H1 (cell line): ENCODE data around the gene BSND. TPM values are rescaled to one million over a fixed set of nuclear protein-coding genes. Genes with fewer than 3 reads are reported as not detected.

Experiments used
- CTCF ChIA-PET: fragments of 300-600 bp; sonication (Branson Sonifier 250); formaldehyde crosslinking; loops from one replicate; lab custom pipeline; 2021; ENCODE audit not compliant: partially characterized antibody; lab: Charles Lee
- POLR2A ChIA-PET: fragments of 300-600 bp; sonication (Branson Sonifier 250); formaldehyde crosslinking; loops from one replicate; lab custom pipeline; 2021; ENCODE audit warnings: inconsistent platforms; ENCODE audit not compliant: partially characterized antibody; lab: Charles Lee
- DNase-seq, 2 experiments: peaks; one replicate each; pipeline versions ENCODE4 v3.0.0 to v3.0.0-alpha.2; 2010 to 2022; ENCODE audit warnings: low spot score in 2 of 2, low read depth in 1 of 2, mixed read lengths in 1 of 2
- FAIRE-seq: peaks from 2 replicates; lab custom pipeline; 2011; peaks lifted over from hg19 to GRCh38; lab: Jason Lieb, UNC
- H2AFZ ChIP-seq: 2 replicates; pipeline ENCODE4 v1.8.1; 2012; ENCODE audit warnings: low read length, inconsistent platforms
- H2AK5ac ChIP-seq: 2 replicates; pipeline ENCODE4 v1.6.1; 2013; ENCODE audit warnings: low read depth, low read length
- H2BK120ac ChIP-seq: replicated peaks from 2 replicates; pipeline ENCODE3; 2013; ENCODE audit warnings: low read depth, low read length, inconsistent platforms
- H2BK12ac ChIP-seq: 2 replicates; pipeline ENCODE4 v1.6.1; 2013; ENCODE audit warnings: low read depth, low read length
- H2BK15ac ChIP-seq: 2 replicates; pipeline ENCODE4 v1.6.1; 2013; ENCODE audit warnings: low read length
- H2BK20ac ChIP-seq: 2 replicates; pipeline ENCODE4 v1.6.1; 2013; ENCODE audit warnings: low read length
- H2BK5ac ChIP-seq: 2 replicates; pipeline ENCODE4 v1.6.1; 2013; ENCODE audit warnings: low read depth, low read length
- H3K14ac ChIP-seq: 2 replicates; pipeline ENCODE4 v1.6.1; 2013; ENCODE audit warnings: inconsistent platforms; ENCODE audit not compliant: insufficient read length
- H3K18ac ChIP-seq: 2 replicates; pipeline ENCODE4 v1.6.1; 2013; ENCODE audit warnings: low read length; ENCODE audit errors: extremely low read depth
- H3K23ac ChIP-seq: 2 replicates; pipeline ENCODE4 v1.6.1; 2013; ENCODE audit warnings: inconsistent platforms; ENCODE audit not compliant: insufficient read length
- H3K23me2 ChIP-seq: 2 replicates; pipeline ENCODE4 v1.6.1; 2013; ENCODE audit warnings: low read depth, low read length
- H3K27ac ChIP-seq: 2 replicates; pipeline ENCODE4 v1.6.1; 2011; ENCODE audit warnings: low read depth, low read length, inconsistent platforms
- H3K27me3 ChIP-seq, 4 experiments: replicated peaks in 1 of 4; 1 replicate in 1 of 4; 2 replicates in 3 of 4; pipeline versions ENCODE4 v1.6.1 to v1.8.1; 2011 to 2013; ENCODE audit warnings: low read length in 3 of 4, mild to moderate bottlenecking in 3 of 4, inconsistent platforms in 2 of 4, mixed read lengths in 2 of 4, moderate library complexity in 1 of 4; ENCODE audit not compliant: control insufficient read depth in 3 of 4, insufficient read depth in 3 of 4; ENCODE audit errors: extremely low read depth in 1 of 4
- H3K36me3 ChIP-seq, 4 experiments: 2 replicates each; pipeline versions ENCODE4 v1.6.1 to v1.8.1; 2011 to 2013; ENCODE audit warnings: mild to moderate bottlenecking in 4 of 4, low read length in 3 of 4, moderate library complexity in 2 of 4, control low read depth in 1 of 4, inconsistent platforms in 1 of 4; ENCODE audit not compliant: insufficient read depth in 4 of 4, control insufficient read depth in 2 of 4
- H3K4ac ChIP-seq: replicated peaks from 2 replicates; pipeline ENCODE3; 2013; ENCODE audit warnings: low read length, low read depth, mixed read lengths, inconsistent platforms; ENCODE audit not compliant: insufficient read length
- H3K4me1 ChIP-seq, 4 experiments: replicated peaks in 1 of 4; 1 replicate in 1 of 4; 2 replicates in 3 of 4; pipeline versions ENCODE4 v1.6.1 to v1.8.1; 2011 to 2013; ENCODE audit warnings: low read length in 3 of 4, inconsistent platforms in 2 of 4, mixed read lengths in 1 of 4; ENCODE audit not compliant: insufficient read depth in 4 of 4, control insufficient read depth in 3 of 4
- H3K4me2 ChIP-seq, 2 experiments: 2 replicates each; pipeline versions ENCODE4 v1.6.1 to v1.8.1; 2011 to 2013; ENCODE audit warnings: low read depth in 2 of 2, low read length in 2 of 2, control low read depth in 1 of 2, inconsistent platforms in 1 of 2, mild to moderate bottlenecking in 1 of 2; ENCODE audit not compliant: insufficient read depth in 1 of 2
- H3K4me3 ChIP-seq, 4 experiments: fragments of 200-600, 300-600 bp in 1 of 4; sonication (generic), shearing (Covaris generic), sonication (Bioruptor Twin) in 1 of 4; 2 replicates each; pipeline versions ENCODE4 v1.5.1 to v1.8.1; 2011 to 2016; ENCODE audit warnings: low read length in 4 of 4, low read depth in 3 of 4, control low read depth in 2 of 4, inconsistent platforms in 2 of 4, mild to moderate bottlenecking in 2 of 4, mixed read lengths in 1 of 4, moderate library complexity in 1 of 4; ENCODE audit not compliant: insufficient read depth in 2 of 4; ENCODE audit errors: extremely low read depth in 1 of 4
- H3K56ac ChIP-seq: replicated peaks from 2 replicates; pipeline ENCODE3; 2013; ENCODE audit warnings: low read depth, mild to moderate bottlenecking, mixed read lengths, low read length, inconsistent platforms; ENCODE audit not compliant: insufficient read length
- H3K79me1 ChIP-seq: 2 replicates; pipeline ENCODE4 v1.6.1; 2013; ENCODE audit warnings: low read depth, low read length, control low read depth
- H3K79me2 ChIP-seq, 2 experiments: 2 replicates each; pipeline versions ENCODE4 v1.6.1 to v1.8.1; 2012 to 2013; ENCODE audit warnings: low read length in 2 of 2, mild to moderate bottlenecking in 2 of 2, inconsistent platforms in 1 of 2; ENCODE audit not compliant: insufficient read depth in 2 of 2, control insufficient read depth in 1 of 2
- H3K9ac ChIP-seq, 4 experiments: replicated peaks in 1 of 4; 1 replicate in 1 of 4; 2 replicates in 3 of 4; pipeline versions ENCODE4 v1.6.1 to v1.8.1; 2011 to 2013; ENCODE audit warnings: low read depth in 3 of 4, low read length in 3 of 4, control low read depth in 2 of 4, mild to moderate bottlenecking in 2 of 4, moderate library complexity in 2 of 4, inconsistent platforms in 1 of 4; ENCODE audit errors: extremely low read depth in 1 of 4
- H3K9me3 ChIP-seq, 2 experiments: 2 replicates each; pipeline versions ENCODE4 v1.6.1 to v1.8.1; 2012 to 2013; ENCODE audit warnings: mild to moderate bottlenecking in 2 of 2, moderate library complexity in 2 of 2, control low read depth in 1 of 2, inconsistent platforms in 1 of 2, low read depth in 1 of 2, low read length in 1 of 2, mixed read lengths in 1 of 2; ENCODE audit not compliant: insufficient read depth in 2 of 2
- H4K20me1 ChIP-seq, 2 experiments: replicated peaks in 1 of 2; 2 replicates each; pipeline versions ENCODE3 to v1.8.1; 2011 to 2013; ENCODE audit warnings: inconsistent platforms in 2 of 2, low read length in 2 of 2, mild to moderate bottlenecking in 1 of 2; ENCODE audit not compliant: insufficient read depth in 2 of 2, control insufficient read depth in 1 of 2
- H4K5ac ChIP-seq: 2 replicates; pipeline ENCODE4 v1.6.1; 2013; ENCODE audit warnings: low read length, low read depth, mixed read lengths, inconsistent platforms; ENCODE audit not compliant: insufficient read length
- H4K8ac ChIP-seq: 2 replicates; pipeline ENCODE4 v1.8.0; 2013; ENCODE audit warnings: mild to moderate bottlenecking, moderate library complexity, low read length, inconsistent platforms; ENCODE audit not compliant: insufficient read depth; ENCODE audit errors: extremely low read depth
- H4K91ac ChIP-seq: replicated peaks from 2 replicates; pipeline ENCODE3; 2013; ENCODE audit warnings: low read length, mixed read lengths, inconsistent platforms; ENCODE audit not compliant: insufficient read length
- ATF3 ChIP-seq: IDR thresholded peaks from 2 replicates; pipeline ENCODE4 v1.6.1; 2011; ENCODE audit warnings: low read depth, mild to moderate bottlenecking, low read length; ENCODE audit not compliant: insufficient read depth
- BACH1 ChIP-seq: IDR thresholded peaks from 2 replicates; pipeline ENCODE4 v1.6.1; 2012; ENCODE audit warnings: low read length, improper control_type of control experiment
- CTBP2 ChIP-seq: IDR thresholded peaks from 2 replicates; pipeline ENCODE4 v1.7.0; 2011; ENCODE audit warnings: borderline replicate concordance, mild to moderate bottlenecking, moderate library complexity, mixed read lengths, low read length; ENCODE audit not compliant: insufficient read depth, insufficient read length
- MAX ChIP-seq: IDR thresholded peaks from 2 replicates; pipeline ENCODE4 v1.6.1; 2012; ENCODE audit warnings: inconsistent platforms
- PHF8 ChIP-seq: fragments of 200-600 bp; sonication (generic); conservative IDR thresholded peaks from 2 replicates; pipeline ENCODE4 v1.7.1; 2012; ENCODE audit warnings: low read depth, mild to moderate bottlenecking, inconsistent platforms, low read length, moderate library complexity
- RFX5 ChIP-seq: IDR thresholded peaks from 2 replicates; pipeline ENCODE4 v1.6.1; 2011; ENCODE audit warnings: low read depth, low read length, improper control_type of control experiment, borderline replicate concordance
- RNF2 ChIP-seq: fragments of 200-900, 300-1000 bp; sonication (generic); IDR thresholded peaks from 2 replicates; pipeline ENCODE4 v1.7.1; 2016; ENCODE audit warnings: borderline replicate concordance, low read depth, mild to moderate bottlenecking, antibody characterized with exemption, low read length; ENCODE audit not compliant: poor library complexity, severe bottlenecking; ENCODE audit errors: missing control alignments
- RXRA ChIP-seq: IDR thresholded peaks from 2 replicates; pipeline ENCODE4 v1.6.1; 2011; ENCODE audit warnings: low read depth, mild to moderate bottlenecking, low read length, moderate library complexity; ENCODE audit not compliant: insufficient read depth
- SAP30 ChIP-seq: fragments of 300-600 bp; sonication (generic); IDR thresholded peaks from 2 replicates; pipeline ENCODE4 v1.7.1; 2012; ENCODE audit warnings: low read length, moderate library complexity, mild to moderate bottlenecking, inconsistent platforms; ENCODE audit not compliant: insufficient read depth, insufficient replicate concordance
- SP2 ChIP-seq: IDR thresholded peaks from 2 replicates; pipeline ENCODE4 v1.6.1; 2012; ENCODE audit warnings: mild to moderate bottlenecking, low read length, inconsistent platforms
- SUZ12 ChIP-seq: fragments of 200-600 bp; sonication (generic); IDR thresholded peaks from 2 replicates; pipeline ENCODE4 v1.6.1; 2012; ENCODE audit warnings: mild to moderate bottlenecking, inconsistent platforms, low read length, moderate library complexity, mixed read lengths
- TBP ChIP-seq: IDR thresholded peaks from 2 replicates; pipeline ENCODE4 v1.6.1; 2011; ENCODE audit warnings: low read depth, low read length, improper control_type of control experiment
- TEAD4 ChIP-seq: IDR thresholded peaks from 2 replicates; pipeline ENCODE4 v1.6.1; 2012; ENCODE audit warnings: low read depth, low read length, inconsistent platforms, mixed read lengths
- WGBS, 2 experiments: shearing (Covaris generic) in 1 of 2; methylation state at CpG; one replicate each; pipeline versions ENCODE4 v1.1.6 to v1.1.7; 2013 to 2015; ENCODE audit warnings: low lambda C conversion rate in 2 of 2, mixed read lengths in 2 of 2, inconsistent platforms in 1 of 2, low coverage in 1 of 2, missing lambda C conversion rate in 1 of 2; ENCODE audit not compliant: insufficient replicate concordance in 2 of 2, insufficient coverage in 1 of 2, insufficient read length in 1 of 2; ENCODE audit errors: extremely low coverage in 1 of 2, missing lambda C conversion rate in 1 of 2; 5-methylcytosine and 5-hydroxymethylcytosine counted together
- polyA plus RNA-seq, 7 experiments: library from polyadenylated mRNA; depleted of rRNA in 3 of 7; stranded (reverse) in 5 of 7; unstranded in 2 of 7; fragments of >200 nt in 5 of 7; fragments of 200-250 nt in 2 of 7; gene quantifications; 1 replicate in 5 of 7; 2 replicates in 1 of 7; 4 replicates in 1 of 7; pipeline versions ENCODE4 v1.2.1 to v1.2.3, GENCODE V29; 2011 to 2013; ENCODE audit warnings: missing spikeins in 2 of 7, mixed read lengths in 2 of 7
- total RNA-seq: library from RNA; stranded (reverse); fragmentation: NEBNext Ultra II Directional; extraction: Animal tissue kit (Norgen Biotek cat#: 25700); gene quantifications from 2 replicates; pipeline ENCODE4 v1.2.1, GENCODE V29; 2021

Gene BSND
- total and polyA plus RNA-seq, 2 of the 8 experiments (the other 6 are each of a cell fraction or from before 2014, with no cell fraction given), result 0.43 to 0.68 TPM

- H2BK120ac ChIP-seq, result no peak overlapping the region
- FAIRE-seq (no peak), DNase-seq (no peak)
- no peak overlapping the region for H3K23ac ChIP-seq
- no peaks in the 10 kb centered on the region for H3K23me2 ChIP-seq
- no peaks in the 10 kb centered on the region for H3K9me3 ChIP-seq
- peaks cover 0 to 17% of the 10 kb centered on the region in 2 experiments for H4K20me1 ChIP-seq
- no peak overlapping the region for H2BK5ac ChIP-seq
- no peak overlapping the region for H4K91ac ChIP-seq
- WGBS, 2 experiments, result 89% methylated on average over 6 of the region's 6 CpGs; no CpG with 5 or more reads in 1 of the 2 experiments
- no peak overlapping the region for H2AFZ ChIP-seq
- H3K14ac ChIP-seq, result no peak overlapping the region
- no peaks in the 10 kb centered on the region for H3K79me2 ChIP-seq
- no peak overlapping the region for H3K56ac ChIP-seq
- H3K36me3 ChIP-seq, result peaks cover 0 to 16% (median 3%) of the 10 kb centered on the region in 4 experiments; a peak in 5 of 8 replicates
- no peak overlapping the region for H3K4ac ChIP-seq
- no peak overlapping the region for H2AK5ac ChIP-seq
- H3K4me1 ChIP-seq, result no peaks in the 10 kb centered on the region
- H4K8ac ChIP-seq, result no peak overlapping the region
- no peak overlapping the region for H2BK20ac ChIP-seq
- H3K27me3 ChIP-seq, result no peaks in the 10 kb centered on the region
- H3K27ac ChIP-seq, result no peak overlapping the region
- no peak overlapping the region for H2BK15ac ChIP-seq
- ChIA-PET CTCF (interaction anchor here (1.3 to 2.3 kb wide), 2 partner anchors 13 to 36 kb away, joined by 3 to 6 read pairs; no protein-coding TSS in a partner anchor), POLR2A (no interaction called here)
- no peak overlapping the region for H3K18ac ChIP-seq
- H3K4me2 ChIP-seq, result no peak overlapping the region
- H3K4me3 ChIP-seq, result no peak overlapping the region
- H3K9ac ChIP-seq, result no peak overlapping the region
- H3K79me1 ChIP-seq, result peaks cover 4% of the 10 kb centered on the region; the same call in 1 of the 2 replicates
- no peak overlapping the region for H4K5ac ChIP-seq
- no peak overlapping the region for H2BK12ac ChIP-seq
- TF ChIP-seq SAP30 (no peak), RXRA (no peak), RFX5 (no peak), PHF8 (no peak), TEAD4 (no peak), BACH1 (no peak), TBP (no peak), RNF2 (no peak), ATF3 (no peak), MAX (no peak), CTBP2 (no peak), SUZ12 (no peak), SP2 (no peak)
These were observed 59.2 kb downstream of the BSND start for GRCh38 chr1:55057956-55058298.
